Hematopoietic multipotent progenitor cell treated with erythropoietin and hydrocortisone succinate and interleukin-3 and kit ligand, for 4 days (in vitro differentiated cells): Measurements from ENCODE around the gene RBM14.
"Not testable (repeated sequence)": the region's sequence is repeated elsewhere in the genome, so short reads cannot be mapped to it uniquely, and the experiment has no call there.

Experiments
- DNase-seq: peaks from one replicate; pipeline ENCODE4 v3.0.0-alpha.2; 2015

RBM14 gene

GRCh38 chr11:66600219-66600618, 16.2 kb upstream of the RBM14 start:
- DNase-seq = no peak

GRCh38 chr11:66600631-66601233, 15.7 kb upstream of the RBM14 start:
- DNase-seq = no peak

- DNase-seq = no peak
Observed at GRCh38 chr11:66603072-66603471, 13.4 kb upstream of the RBM14 start.

DNA sequence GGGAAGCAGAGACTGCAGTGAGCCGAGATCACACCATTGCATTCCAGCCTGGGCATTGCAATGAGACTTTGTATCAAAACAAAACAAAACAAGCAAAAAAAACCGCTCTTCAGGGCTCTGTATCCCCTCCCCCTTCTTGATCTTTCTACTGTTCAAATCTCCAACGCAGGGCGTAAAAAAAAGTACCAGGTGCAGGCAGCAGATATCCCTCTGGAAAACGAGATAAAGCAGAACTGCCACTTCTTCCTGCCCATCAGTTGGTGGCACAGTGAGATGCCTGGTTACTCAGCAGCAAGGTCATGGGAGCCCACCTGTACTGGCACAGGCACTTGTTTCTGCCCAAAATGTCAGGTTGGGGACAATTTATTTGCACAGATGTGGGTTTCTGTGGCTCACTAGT, 12.3 kb upstream of the RBM14 start:
- peak; percentile 84 for DNase-seq

DNA sequence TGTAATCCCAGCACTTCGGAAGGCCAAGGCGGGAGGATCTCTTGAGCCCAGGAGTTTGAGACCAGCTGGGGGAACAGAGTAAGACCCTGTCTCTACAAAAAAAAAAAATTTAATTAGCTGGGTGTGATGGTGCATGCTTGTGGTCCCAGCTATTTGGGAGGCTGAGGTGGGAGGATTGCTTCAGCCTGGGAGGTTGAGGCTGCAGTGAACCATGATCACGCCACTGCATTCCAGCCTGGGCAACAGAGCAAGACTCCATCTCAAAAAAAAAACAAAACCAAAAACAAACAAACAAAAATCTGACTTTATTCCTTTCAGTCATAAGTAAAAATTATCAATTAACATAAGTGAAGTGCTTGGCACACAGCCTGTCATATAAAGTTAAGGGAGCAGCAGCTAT, 9.8 kb upstream of the RBM14 start:
- DNase-seq = not testable (repeated sequence)

DNA sequence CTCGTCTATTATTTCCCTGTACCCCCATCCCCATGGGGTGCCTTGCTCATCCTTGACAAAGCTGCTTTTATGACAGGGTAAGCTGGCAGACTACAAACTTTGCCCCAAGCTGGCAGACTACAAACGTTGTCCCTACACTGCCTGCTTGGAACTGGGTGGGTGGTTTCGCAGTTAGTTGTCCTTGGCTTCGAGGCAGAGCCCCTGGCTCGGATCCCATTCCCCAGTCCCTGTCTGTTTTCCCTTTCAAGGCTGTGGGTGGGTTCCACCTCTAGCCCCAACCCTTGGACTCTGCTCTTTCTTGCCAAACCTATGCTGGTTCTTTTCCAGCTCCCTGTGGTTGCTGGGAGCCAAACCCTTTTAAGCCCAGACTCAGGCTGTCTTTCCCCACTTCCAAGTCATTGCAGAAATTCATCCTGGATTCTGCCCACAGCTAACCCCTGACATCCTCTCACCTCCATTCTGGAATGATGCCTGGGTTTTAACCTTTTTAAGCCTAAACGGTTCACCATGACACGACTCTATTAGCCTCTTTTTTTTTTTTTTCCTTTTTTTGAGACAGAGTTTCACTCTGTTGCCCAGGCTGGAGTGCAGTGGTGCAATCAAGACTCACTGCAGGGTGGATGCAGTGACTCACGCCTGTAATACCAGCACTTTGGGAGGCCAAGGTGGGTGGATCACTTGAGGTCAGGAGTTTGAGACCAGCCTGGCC, 9.2 kb upstream of the RBM14 start:
- no peak for DNase-seq

- DNase-seq = peak; percentile 43
Observed at GRCh38 chr11:66609721-66610617, 6.5 kb upstream of the RBM14 start.

DNA sequence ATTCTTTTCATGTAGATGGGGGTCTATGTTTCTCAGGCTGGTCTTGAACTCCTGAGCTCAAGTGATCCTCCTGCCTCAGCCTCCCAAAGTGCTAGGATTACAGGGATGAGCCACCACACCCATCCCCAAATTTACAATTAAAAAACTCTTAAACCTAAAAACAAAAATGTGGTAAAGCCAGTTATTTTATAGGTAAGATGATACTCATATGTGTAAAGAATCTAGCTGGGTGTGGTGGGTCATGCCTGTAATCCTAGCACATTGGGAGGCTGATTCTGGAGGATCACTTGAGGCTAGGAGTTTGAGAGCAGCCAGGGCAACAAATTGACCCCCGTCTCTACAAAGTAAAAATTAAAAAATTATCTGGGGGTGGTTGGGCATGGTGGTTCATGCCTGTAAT, 4.0 kb upstream of the RBM14 start:
- DNase-seq = no peak

GRCh38 chr11:66614073-66614472, 2.4 kb upstream of the RBM14 start:
- no peak for DNase-seq

- DNase-seq = no peak
Observed at GRCh38 chr11:66617155-66617834, 865 bp downstream of the RBM14 start.

- DNase-seq = peak; percentile 78
Observed at GRCh38 chr11:66619080-66619554, 2.7 kb downstream of the RBM14 start.

GRCh38 chr11:66624450-66624849, 8.0 kb downstream of the RBM14 start:
- no peak for DNase-seq

- DNase-seq = no peak
Observed at GRCh38 chr11:66625041-66625751, 8.8 kb downstream of the RBM14 start.

DNA sequence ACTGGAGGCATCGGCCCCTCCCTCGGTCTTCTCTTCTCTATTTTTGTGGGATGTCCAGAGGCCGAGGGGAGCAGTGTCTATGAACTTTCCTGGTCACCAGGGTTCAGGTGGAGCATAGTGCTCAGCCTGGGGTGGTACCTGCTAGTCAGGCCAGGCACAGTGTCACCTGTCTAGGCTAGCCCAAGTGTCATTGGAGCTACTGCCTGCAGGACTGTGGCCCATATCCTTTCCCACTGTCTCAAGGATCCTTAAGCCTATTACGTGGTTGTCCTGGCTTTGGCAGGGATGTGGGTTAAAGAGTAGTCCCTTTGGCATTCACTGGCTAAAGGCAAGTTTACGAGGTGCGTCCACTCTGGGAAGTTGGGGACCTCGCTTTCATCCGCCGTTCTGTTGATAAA, 9.3 kb downstream of the RBM14 start:
- DNase-seq = no peak

- DNase-seq = no peak
Observed at GRCh38 chr11:66626382-66626781, 10.0 kb downstream of the RBM14 start.

- DNase-seq = no peak
Observed at GRCh38 chr11:66626926-66627325, 10.5 kb downstream of the RBM14 start.

GRCh38 chr11:66628061-66628603, 11.7 kb downstream of the RBM14 start:
- no peak for DNase-seq

DNA sequence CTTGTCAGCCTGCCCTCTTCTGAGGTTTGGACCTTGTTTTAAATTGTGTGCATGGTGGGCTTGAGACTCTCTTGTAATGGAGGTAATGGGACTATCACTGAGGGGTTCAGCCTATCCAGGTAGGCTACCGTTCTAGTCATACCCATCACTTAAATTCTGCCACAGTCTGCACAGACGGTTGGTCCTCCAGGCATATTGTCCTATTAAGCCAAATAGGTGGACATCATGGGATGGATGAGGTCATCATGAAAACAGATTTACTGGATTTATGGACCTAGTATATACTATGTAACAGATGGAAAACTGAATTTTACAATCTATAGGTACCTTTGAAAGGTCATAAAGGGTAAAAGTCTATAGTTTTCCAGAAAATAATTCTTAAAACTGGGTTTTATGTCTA, 12.9 kb downstream of the RBM14 start:
- DNase-seq = no peak

GRCh38 chr11:66631883-66632282, 15.5 kb downstream of the RBM14 start:
- no peak for DNase-seq

DNA sequence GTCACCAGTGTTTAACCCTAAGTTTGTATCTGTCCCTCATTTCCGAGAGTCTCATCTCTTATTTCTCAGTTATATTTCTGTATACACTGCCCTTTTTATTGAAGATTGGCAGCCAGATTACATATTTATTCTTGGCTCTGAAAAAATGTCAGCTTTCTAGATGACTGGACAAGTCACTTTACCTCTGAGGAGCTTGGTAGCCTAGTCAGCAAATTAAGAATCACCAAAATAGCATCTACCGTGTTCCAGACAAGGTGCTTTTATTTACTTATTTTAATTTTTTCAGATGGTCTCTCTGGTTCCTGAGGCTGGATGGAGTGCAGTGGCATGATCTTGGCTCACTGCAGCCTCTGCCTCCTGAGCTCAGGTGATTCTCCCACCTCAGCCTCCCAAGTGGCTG, 16.5 kb downstream of the RBM14 start:
- DNase-seq = no peak

DNA sequence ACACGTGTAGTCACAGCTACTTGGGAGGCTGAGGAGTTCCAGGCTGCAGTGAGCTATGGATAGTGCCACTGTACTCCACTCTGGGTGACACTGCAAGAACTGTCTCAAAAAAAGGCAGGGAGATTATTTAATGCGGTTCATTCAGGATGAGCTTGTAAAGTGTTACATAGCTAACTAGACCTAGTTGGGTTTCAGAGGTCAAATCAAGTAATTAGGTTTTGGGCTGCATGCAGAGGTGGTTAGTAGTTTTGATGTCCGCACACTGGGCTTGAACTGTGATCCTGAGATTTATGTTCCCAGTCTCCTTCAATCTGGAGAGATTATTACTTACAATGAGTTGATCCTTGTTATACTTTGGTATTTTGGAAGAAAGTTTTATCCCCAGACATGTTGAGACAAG, 20.0 kb downstream of the RBM14 start:
- no peak for DNase-seq

DNA sequence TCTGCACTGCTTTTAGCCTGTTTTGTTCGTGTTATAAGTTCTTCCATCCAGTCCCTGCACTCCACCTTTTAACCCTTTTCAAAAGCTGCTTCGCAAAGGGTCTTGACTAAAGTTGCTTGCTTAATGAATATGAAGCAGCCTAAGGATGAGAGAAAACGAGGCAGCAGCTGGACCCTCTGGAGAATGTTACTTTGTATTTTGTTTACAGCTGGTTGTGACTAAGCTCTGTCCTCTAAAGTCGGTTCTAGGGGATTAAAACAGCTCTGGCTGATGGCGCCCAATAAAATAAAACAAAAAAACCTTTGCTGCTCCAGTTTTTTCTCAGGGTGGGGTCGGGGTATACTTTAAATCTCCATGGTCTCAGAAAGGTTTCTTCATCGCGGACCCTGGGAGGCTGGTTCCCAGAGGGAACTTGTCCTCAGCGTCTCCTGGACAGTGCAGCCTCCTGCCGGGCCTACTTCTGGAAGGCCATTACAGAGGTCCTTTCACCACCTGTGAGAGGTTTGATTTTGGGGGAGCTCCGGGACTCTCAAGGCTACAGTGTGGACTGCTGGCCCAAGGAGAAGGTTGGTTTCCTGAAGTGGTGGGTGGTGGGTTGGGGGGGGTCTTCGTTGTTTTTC, 21.2 kb downstream of the RBM14 start:
- DNase-seq = peak; percentile 24
